Adrenal gland (tissue), 12 donors: Measurements from ENCODE around the gene AUTS2. TPM values are rescaled to one million over a fixed set of nuclear protein-coding genes. Genes with fewer than 3 reads are reported as not detected.

Experiments
- DNase-seq, 7 donors: peaks; one replicate each; pipeline ENCODE4 v3.0.0-alpha.2; 2019 to 2020
- H3K27ac ChIP-seq, 5 donors: fragments of 200-600 bp; sonication (generic) in 4 of 5; 1 replicate in 3 of 5; 2 replicates in 2 of 5; pipeline versions ENCODE4 v1.5.1 to v1.8.0; 2016 to 2020; ENCODE audit warnings: mild to moderate bottlenecking in 1 of 5
- H3K27me3 ChIP-seq: fragments of 200-600 bp; 2 replicates; pipeline ENCODE4 v1.8.0; 2021
- H3K36me3 ChIP-seq, 2 donors: fragments of 200-600 bp; replicated peaks in 1 of 2; 1 replicate in 1 of 2; 2 replicates in 1 of 2; pipeline versions ENCODE4 v1.5.1 to v1.8.0; 2018 to 2022
- H3K4me1 ChIP-seq, 2 donors: fragments of 200-600 bp; replicated peaks in 1 of 2; 1 replicate in 1 of 2; 2 replicates in 1 of 2; pipeline versions ENCODE4 v1.5.1 to v1.8.0; 2018 to 2021
- H3K4me3 ChIP-seq, 4 donors: fragments of 200-600 bp; sonication (generic) in 3 of 4; one replicate each; pipeline ENCODE4 v1.5.1; 2016 to 2018
- H3K9me3 ChIP-seq, 3 donors: fragments of 200-600 bp; sonication (generic) in 1 of 3; replicated peaks in 1 of 3; 1 replicate in 2 of 3; 2 replicates in 1 of 3; pipeline versions ENCODE4 v1.5.1 to v1.8.0; 2016 to 2021
- CTCF ChIP-seq, 6 experiments: fragments of 450-650 bp in 4 of 6; fragments of 200-600 bp in 2 of 6; sonication (generic) in 1 of 6; IDR thresholded peaks; 1 replicate in 5 of 6; 2 replicates in 1 of 6; pipeline versions ENCODE4 v1.5.1 to v1.8.0; 2016 to 2021; ENCODE audit warnings: antibody characterized with exemption in 6 of 6, mild to moderate bottlenecking in 2 of 6, moderate library complexity in 1 of 6
- POLR2A ChIP-seq, 2 donors: fragments of 450-650 bp; IDR thresholded peaks; one replicate each; pipeline ENCODE4 v1.6.1; 2017; ENCODE audit warnings: antibody characterized with exemption in 2 of 2, mild to moderate bottlenecking in 2 of 2, moderate library complexity in 1 of 2
- WGBS, 4 donors: extraction: QIAGEN DNeasy Blood & Tissue Kit in 2 of 4; methylation state at CpG; one replicate each; pipeline versions ENCODE4 v1.1.5 to v1.1.7; 2013 to 2017; 5-methylcytosine and 5-hydroxymethylcytosine counted together
- intact Hi-C, 2 donors: fragments of 100-400 bp; cut with DNase I; formaldehyde crosslinking; loops; one replicate each; pipeline versions ENCODE4 v1.14.1 to v1.15.0; 2022 to 2023
- polyA plus RNA-seq, 3 donors: library from polyadenylated mRNA; stranded (reverse); fragments of 200-250 nt in 2 of 3; fragments of 350-450 nt in 1 of 3; fragmentation: Illumina TruSeq in 1 of 3; extraction: RNeasy Lipid Tissue Mini Kit (QIAGEN cat#74804) in 1 of 3; gene quantifications; one replicate each; pipeline ENCODE4 v1.2.3, GENCODE V29; 2013 to 2014
- total RNA-seq, 9 donors: library from RNA; depleted of rRNA in 4 of 9; stranded (reverse); fragments of >200 nt in 4 of 9; fragments of 120-200 nt in 1 of 9; fragmentation: NEBNext Ultra II Directional in 1 of 9; extraction: Animal tissue kit (Norgen Biotek cat#: 25700) in 1 of 9; gene quantifications; one replicate each; pipeline versions ENCODE4 v1.1.0 to v1.2.4, GENCODE V29; 2013 to 2023
- donor health status: healthy with polysubstance abuse.
- donor health status: Bipolar disorder and iron deficiency.
- donor health status: DM: yes; HTN: yes; CAD: no.
- donor health status: DM: no; HTN: no; CAD: no.
- donor health status: DM: no; HTN: no; CAD: no.
- donor health status: DM: yes; HTN: yes; CAD: no.

The AUTS2 gene
- total and polyA plus RNA-seq, 12 donors = 6.4 to 44.0 (median 15.2) TPM

GRCh38 chr7:69791739-69792138, 193.5 kb downstream of the AUTS2 start:
- Histone ChIP-seq H3K4me1 (peaks cover 7 to 9% of the 10 kb centered on the region in 2 donors), H3K27me3 (no peaks in the 10 kb centered on the region), H3K27ac (no peak overlapping the region), H3K9me3 (no peaks in the 10 kb centered on the region), H3K4me3 (no peak overlapping the region), H3K36me3 (no peaks in the 10 kb centered on the region)
- no peak for DNase-seq
- intact Hi-C loops = no loop called here
- WGBS, 4 donors = 88 to 98% (median 95%) methylated on average over 1 of the region's 1 CpG
- TF ChIP-seq POLR2A (IDR thresholded peaks at IDR 0.05) (no peak), CTCF (IDR thresholded peaks at IDR 0.05) (no peak)

- DNase-seq = no peak
- Histone ChIP-seq H3K9me3 (no peaks in the 10 kb centered on the region), H3K27ac (no peak overlapping the region), H3K4me1 (peaks cover 20 to 23% of the 10 kb centered on the region in 2 donors), H3K4me3 (no peak overlapping the region), H3K27me3 (no peaks in the 10 kb centered on the region), H3K36me3 (no peaks in the 10 kb centered on the region)
- 88 to 91% (median 88%) methylated on average over 5 of the region's 5 CpGs for WGBS, 4 donors
- intact Hi-C loops = no loop called here
- TF ChIP-seq CTCF (IDR thresholded peaks at IDR 0.05) (no peak), POLR2A (IDR thresholded peaks at IDR 0.05) (no peak)
Observed at GRCh38 chr7:69795932-69796331, 197.7 kb downstream of the AUTS2 start.

GRCh38 chr7:69796416-69796815, 198.1 kb downstream of the AUTS2 start:
- Histone ChIP-seq H3K4me3 (no peak overlapping the region), H3K9me3 (no peaks in the 10 kb centered on the region), H3K36me3 (no peaks in the 10 kb centered on the region), H3K27ac (no peak overlapping the region), H3K27me3 (no peaks in the 10 kb centered on the region), H3K4me1 (peaks cover 24 to 25% of the 10 kb centered on the region in 2 donors)
- intact Hi-C loops = no loop called here
- TF ChIP-seq CTCF (IDR thresholded peaks at IDR 0.05) (no peak), POLR2A (IDR thresholded peaks at IDR 0.05) (no peak)
- DNase-seq = no peak
- 86 to 100% (median 94%) methylated on average over 2 of the region's 2 CpGs for WGBS, 4 donors

- Histone ChIP-seq H3K27me3 (no peaks in the 10 kb centered on the region), H3K9me3 (no peaks in the 10 kb centered on the region), H3K36me3 (no peaks in the 10 kb centered on the region), H3K4me1 (peaks cover 25 to 35% of the 10 kb centered on the region in 2 donors), H3K27ac (no peak overlapping the region), H3K4me3 (no peak overlapping the region)
- no peak for DNase-seq
- no peak for TF ChIP-seq POLR2A (IDR thresholded peaks at IDR 0.05)
- no peak for TF ChIP-seq CTCF (IDR thresholded peaks at IDR 0.05)
- intact Hi-C loops = no loop called here
- WGBS, 4 donors = 90 to 95% (median 90%) methylated on average over 4 of the region's 4 CpGs
Observed at GRCh38 chr7:69799048-69799697, 200.9 kb downstream of the AUTS2 start.
